GM19395 (cell line): ENCODE data around the gene MARCHF3.
"Not testable (repeated sequence)": the region's sequence is repeated elsewhere in the genome, so short reads cannot be mapped to it uniquely, and the experiment has no call there.

ENCODE experiments used
- ATAC-seq: cut with Tn5 transposase; IDR thresholded peaks from one replicate; pipeline ENCODE4 v1.9.1; 2021; ENCODE audit warnings: mild to moderate bottlenecking, moderate library complexity; ENCODE audit not compliant: unreplicated experiment

Gene MARCHF3

GRCh38 chr5:126924331-126925033 is 105.9 kb downstream of the MARCHF3 start:
- no peak for ATAC-seq

DNA sequence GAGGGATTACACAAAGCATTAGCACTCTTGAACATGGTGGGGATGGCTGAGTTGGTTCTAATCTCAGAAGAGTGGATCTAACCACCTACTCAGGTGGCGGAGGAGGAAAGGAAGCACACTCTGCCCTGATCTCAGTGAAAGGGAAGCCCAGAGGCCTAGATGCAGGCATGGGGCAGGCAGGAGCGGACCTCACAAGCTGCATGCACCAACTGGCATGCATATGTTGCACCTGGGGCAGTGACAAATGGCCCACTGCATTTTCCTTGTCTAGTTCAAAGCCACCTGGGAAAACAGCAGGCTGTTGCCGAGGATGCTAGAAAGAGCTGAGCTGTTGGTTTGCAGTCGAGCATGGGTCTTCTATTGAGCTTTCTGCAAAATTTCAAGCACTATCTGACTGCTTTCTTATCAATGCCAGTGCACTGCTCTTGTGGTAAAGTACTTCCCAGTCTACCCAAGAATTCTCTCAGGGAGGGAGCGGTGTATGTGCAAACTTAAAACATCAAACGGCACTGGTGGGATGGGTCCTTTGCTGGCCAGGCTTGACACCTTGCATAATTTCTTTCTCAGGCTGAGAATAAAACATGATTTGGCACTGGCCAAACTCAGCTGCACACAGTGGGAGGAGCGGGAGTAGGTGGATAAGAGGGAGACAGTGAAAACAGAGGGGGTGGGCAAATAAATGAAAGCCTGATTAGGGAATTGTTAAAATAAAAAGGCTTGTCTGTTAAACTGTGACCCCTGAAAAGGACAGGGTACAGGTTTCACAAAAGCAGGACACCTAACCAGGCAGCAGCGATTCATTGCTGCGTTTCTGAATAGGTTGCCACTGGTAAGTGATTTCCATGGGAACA is 108.9 kb downstream of the MARCHF3 start:
- no peak for ATAC-seq

GRCh38 chr5:126920291-126920690 is 110.1 kb downstream of the MARCHF3 start:
- ATAC-seq: no peak

DNA sequence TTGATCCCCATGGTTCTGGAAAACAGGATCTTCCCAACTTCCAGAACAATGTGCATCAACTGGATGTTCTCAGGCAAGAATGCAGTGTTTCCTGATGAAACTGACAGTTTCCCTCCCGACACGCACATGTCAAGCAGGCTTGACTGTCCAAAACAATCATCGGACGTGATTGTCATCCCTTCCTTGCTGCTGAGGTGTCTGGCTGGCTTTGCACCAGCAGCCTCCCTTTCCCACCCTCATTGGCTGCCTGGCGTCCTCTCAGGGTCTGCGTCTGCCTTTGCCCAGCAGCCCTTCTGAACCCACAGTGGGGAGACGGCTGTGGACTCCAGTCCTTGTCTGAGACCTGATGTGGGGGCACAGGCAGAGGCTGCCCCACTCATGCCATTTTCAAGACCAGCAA is 110.8 kb downstream of the MARCHF3 start:
- no peak for ATAC-seq

GRCh38 chr5:126918615-126918957 is 111.8 kb downstream of the MARCHF3 start:
- ATAC-seq: no peak

GRCh38 chr5:126917918-126918614 is 112.3 kb downstream of the MARCHF3 start:
- no peak for ATAC-seq

GRCh38 chr5:126915496-126915895 is 114.9 kb downstream of the MARCHF3 start:
- no peak for ATAC-seq

DNA sequence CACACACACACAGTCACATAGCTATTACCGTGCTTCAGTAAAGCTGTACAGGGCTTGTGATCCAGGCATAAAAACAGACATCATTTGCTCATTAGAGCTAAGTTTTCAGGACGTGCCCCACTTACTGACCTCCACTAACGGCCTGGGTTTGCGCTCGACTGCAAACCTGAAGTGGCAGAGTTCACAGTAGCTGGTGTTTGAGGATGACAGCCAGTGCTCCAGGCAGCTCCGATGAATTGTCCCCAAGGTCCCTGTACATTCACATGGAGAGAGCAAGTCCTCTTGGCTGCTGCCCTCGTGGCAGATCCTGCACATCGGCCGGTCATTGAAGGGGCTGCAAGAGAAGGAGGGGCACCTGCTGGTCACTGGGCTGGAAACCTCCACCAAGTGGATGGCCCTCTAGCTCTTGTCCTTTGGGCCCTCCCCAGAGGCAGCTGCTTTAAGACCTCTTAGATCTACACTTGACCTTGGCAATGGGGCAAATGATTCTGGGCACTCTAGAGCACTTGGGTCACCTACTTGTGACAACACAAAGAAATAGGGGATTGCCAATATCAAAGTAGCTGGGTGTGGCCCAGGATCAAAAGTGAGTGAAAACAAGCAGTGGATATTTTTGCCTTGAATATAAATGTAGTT is 115.4 kb downstream of the MARCHF3 start:
- ATAC-seq: no peak

- no peak for ATAC-seq
Observed at GRCh38 chr5:126912616-126913200, 117.7 kb downstream of the MARCHF3 start.

DNA sequence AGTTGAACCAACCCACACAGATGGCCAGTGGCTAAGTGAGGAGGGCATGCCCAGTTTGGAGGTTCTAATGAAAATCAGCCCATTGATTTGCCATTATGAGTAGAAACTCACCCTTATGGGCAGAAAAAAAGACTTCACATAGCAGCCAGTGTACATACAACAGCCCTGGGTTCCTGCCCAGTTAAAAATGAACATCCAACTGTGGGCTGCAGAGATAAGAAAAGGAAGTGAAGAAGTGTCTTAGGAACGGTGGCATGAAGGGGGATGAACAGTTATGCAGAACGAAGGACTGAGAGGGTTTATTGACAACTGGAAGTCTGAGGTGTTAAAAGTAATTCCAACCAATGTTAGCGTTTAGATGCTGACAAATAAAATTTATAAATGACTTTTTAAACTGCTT is 118.4 kb downstream of the MARCHF3 start:
- no peak for ATAC-seq

GRCh38 chr5:126909856-126910255 is 120.5 kb downstream of the MARCHF3 start:
- no peak for ATAC-seq

DNA sequence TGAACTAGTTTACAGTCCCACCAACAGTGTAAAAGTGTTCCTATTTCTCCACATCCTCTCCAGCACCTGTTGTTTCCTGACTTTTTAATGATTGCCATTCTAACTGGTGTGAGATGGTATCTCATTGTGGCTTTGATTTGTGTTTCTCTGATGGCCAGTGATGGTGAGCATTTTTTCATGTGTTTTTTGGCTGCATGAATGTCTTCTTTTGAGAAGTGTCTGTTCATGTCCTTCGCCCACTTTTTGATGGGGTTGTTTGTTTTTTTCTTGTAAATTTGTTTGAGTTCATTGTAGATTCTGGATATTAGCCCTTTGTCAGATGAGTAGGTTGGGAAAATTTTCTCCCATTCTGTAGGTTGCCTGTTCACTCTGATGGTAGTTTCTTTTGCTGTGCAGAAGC is 126.0 kb downstream of the MARCHF3 start:
- ATAC-seq: not testable (repeated sequence)

- no peak for ATAC-seq
Observed at GRCh38 chr5:126900796-126901195, 129.6 kb downstream of the MARCHF3 start.

DNA sequence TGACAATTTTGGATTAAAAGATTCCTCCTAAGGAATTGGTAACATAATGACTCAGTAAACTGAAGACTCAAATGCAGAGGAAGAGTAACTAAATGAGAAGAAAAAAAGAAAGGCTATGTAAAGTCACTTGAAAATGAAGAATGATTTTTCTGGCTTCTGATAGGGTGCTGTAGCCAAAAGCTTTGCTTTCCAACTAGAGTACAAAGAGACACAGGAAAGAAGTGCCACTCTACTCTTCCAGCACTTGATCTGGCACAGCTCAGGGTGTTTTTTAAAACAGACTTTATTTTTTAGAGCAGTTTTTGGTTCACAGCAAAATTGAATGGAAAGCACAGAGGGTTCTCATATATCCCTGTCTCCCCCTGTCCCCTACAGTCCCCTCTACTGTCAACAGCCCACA is 130.9 kb downstream of the MARCHF3 start:
- no peak for ATAC-seq

GRCh38 chr5:126897851-126898630 is 132.3 kb downstream of the MARCHF3 start:
- no peak for ATAC-seq

- no peak for ATAC-seq
Observed at GRCh38 chr5:126896170-126896702, 134.1 kb downstream of the MARCHF3 start.

- ATAC-seq: not testable (repeated sequence)
Observed at GRCh38 chr5:126895712-126896111, 134.6 kb downstream of the MARCHF3 start.

- ATAC-seq: not testable (repeated sequence)
Observed at GRCh38 chr5:126890414-126890813, 139.9 kb downstream of the MARCHF3 start.

DNA sequence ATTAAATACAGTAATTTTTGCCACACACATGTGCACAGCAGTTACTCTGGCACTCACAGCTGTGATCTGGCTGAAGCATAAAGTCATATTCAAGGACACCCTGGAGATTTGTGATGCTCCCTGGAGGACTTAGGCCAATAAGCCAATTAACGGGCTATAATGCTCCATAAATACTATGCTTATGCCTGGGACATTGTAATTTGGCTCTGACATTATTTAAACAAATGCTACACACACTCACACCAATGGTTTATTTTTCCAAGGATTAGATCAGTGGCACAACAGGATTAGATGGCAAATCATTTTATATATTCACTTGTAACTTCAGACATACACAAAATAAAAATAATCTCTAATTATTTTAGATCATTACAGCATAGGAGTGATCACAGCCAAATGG is 142.2 kb downstream of the MARCHF3 start:
- ATAC-seq: no peak
